Body of pancreas (tissue), 4 donors: ENCODE results near the gene THAP9. TPM values are rescaled to one million over a fixed set of nuclear protein-coding genes. Genes with fewer than 3 reads are reported as not detected.

Source experiments
- ATAC-seq: fragments of 150-250 bp; one replicate; pipeline ENCODE4 v1.9.1; 2016
- DNase-seq, 4 donors: peaks; one replicate each; pipeline ENCODE4 v3.0.0-alpha.2; 2019
- H3K27ac ChIP-seq, 4 donors: fragments of 200-600 bp; sonication (generic); 1 replicate in 3 of 4; 2 replicates in 1 of 4; pipeline versions ENCODE4 v1.5.1 to v1.6.1; 2016 to 2019; ENCODE audit warnings: mild to moderate bottlenecking in 1 of 4, mixed read lengths in 1 of 4, moderate library complexity in 1 of 4
- H3K27me3 ChIP-seq, 2 donors: fragments of 200-600 bp; sonication (generic); one replicate each; pipeline ENCODE4 v1.6.0; 2016; ENCODE audit warnings: mild to moderate bottlenecking in 1 of 2
- H3K36me3 ChIP-seq, 2 donors: fragments of 200-600 bp; sonication (generic); replicated peaks in 1 of 2; 2 replicates each; pipeline ENCODE4 v1.5.1; 2016; ENCODE audit warnings: low read depth in 2 of 2; ENCODE audit not compliant: insufficient read depth in 1 of 2
- H3K4me1 ChIP-seq: fragments of 200-600 bp; sonication (generic); one replicate; pipeline ENCODE4 v1.6.0; 2016
- H3K4me3 ChIP-seq, 2 donors: fragments of 200-600 bp; sonication (generic); 1 replicate in 1 of 2; 2 replicates in 1 of 2; pipeline ENCODE4 v1.5.1; 2016 to 2019
- H3K9me3 ChIP-seq, 3 donors: fragments of 200-600 bp; sonication (generic); 1 replicate in 2 of 3; 2 replicates in 1 of 3; pipeline ENCODE4 v1.5.1; 2016
- POLR2A ChIP-seq, 3 donors: fragments of 450-650 bp; IDR thresholded peaks; one replicate each; pipeline ENCODE4 v1.6.1; 2016; ENCODE audit warnings: antibody characterized with exemption in 3 of 3, mild to moderate bottlenecking in 2 of 3
- WGBS, 2 donors: methylation state at CpG; one replicate each; pipeline ENCODE4 v1.1.5; 2017; 5-methylcytosine and 5-hydroxymethylcytosine counted together
- intact Hi-C: fragments of 100-400 bp; cut with DNase I; formaldehyde crosslinking; loops from one replicate; pipeline ENCODE4 v1.15.1; 2023
- total RNA-seq, 2 donors: library from RNA; depleted of rRNA; stranded (reverse); fragments of >200 nt; gene quantifications; one replicate each; pipeline ENCODE4 v1.1.0, GENCODE V29; 2016
- TF ChIP-seq, protein P1 (sequence below), 7 experiments: fragments of 450-650 bp in 4 of 7; fragments of 200-600 bp in 3 of 7; sonication (generic) in 3 of 7; IDR thresholded peaks; one replicate each; pipeline ENCODE4 v1.5.1; 2016 to 2019; ENCODE audit warnings: antibody characterized with exemption in 7 of 7

THAP9 gene
- total RNA-seq, 2 donors from 2014 or later: 0.33 to 3.9 TPM

DNA sequence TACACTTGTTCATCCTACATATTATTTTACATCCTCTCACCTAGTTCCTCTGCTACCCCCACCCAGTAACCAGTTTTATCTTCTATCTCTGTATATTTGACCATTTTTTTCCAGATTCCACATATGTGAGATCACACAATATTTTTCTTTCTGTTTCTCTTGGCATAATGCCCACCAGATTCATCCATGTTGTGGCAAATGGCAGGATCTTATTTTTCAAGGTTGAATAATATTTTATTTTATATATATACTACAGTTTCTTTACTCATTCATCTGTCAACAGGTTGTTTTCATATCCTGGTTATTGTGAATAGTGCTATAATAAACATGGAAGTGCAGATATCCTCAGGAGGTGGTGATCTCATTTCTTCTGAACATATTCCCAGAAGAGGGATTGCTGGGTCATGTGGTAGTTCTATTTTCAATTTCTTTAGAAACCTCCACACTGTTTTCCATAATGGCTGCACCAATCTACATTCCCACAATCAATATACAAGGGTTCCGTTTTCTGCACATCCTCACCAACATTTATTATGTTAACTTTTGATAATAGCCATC is 48.2 kb downstream of the THAP9 start:
- H3K36me3 ChIP-seq: no peaks in the 10 kb centered on the region
- WGBS, 2 donors: 100% methylated on average over 1 of the region's 1 CpG

DNA sequence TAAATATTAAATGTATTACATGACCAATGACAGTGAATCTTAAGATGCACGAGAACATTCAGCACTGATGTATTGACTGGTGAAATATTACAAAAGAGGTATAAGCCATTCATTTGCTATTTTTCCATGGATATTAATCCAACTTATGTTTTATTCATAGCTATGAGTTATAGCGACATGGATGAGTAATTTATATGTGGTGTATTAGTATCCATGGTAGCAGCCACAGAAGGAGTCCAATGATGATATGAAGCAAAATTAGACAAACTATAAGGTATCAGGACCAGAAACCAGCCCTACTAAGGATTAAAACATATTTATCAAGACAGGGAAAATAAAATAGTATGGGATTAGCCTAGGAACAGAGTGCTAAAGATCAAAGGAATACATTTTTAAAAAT is 50.7 kb downstream of the THAP9 start:
- H3K4me3 ChIP-seq: no peak overlapping the region
- H3K4me1 ChIP-seq: no peaks in the 10 kb centered on the region
- H3K36me3 ChIP-seq: no peaks in the 10 kb centered on the region
- WGBS, 2 donors: 97% methylated on average over 2 of the region's 2 CpGs
- no peak for TF ChIP-seq POLR2A (IDR thresholded peaks at IDR 0.05)
- TF ChIP-seq, protein P1, sequence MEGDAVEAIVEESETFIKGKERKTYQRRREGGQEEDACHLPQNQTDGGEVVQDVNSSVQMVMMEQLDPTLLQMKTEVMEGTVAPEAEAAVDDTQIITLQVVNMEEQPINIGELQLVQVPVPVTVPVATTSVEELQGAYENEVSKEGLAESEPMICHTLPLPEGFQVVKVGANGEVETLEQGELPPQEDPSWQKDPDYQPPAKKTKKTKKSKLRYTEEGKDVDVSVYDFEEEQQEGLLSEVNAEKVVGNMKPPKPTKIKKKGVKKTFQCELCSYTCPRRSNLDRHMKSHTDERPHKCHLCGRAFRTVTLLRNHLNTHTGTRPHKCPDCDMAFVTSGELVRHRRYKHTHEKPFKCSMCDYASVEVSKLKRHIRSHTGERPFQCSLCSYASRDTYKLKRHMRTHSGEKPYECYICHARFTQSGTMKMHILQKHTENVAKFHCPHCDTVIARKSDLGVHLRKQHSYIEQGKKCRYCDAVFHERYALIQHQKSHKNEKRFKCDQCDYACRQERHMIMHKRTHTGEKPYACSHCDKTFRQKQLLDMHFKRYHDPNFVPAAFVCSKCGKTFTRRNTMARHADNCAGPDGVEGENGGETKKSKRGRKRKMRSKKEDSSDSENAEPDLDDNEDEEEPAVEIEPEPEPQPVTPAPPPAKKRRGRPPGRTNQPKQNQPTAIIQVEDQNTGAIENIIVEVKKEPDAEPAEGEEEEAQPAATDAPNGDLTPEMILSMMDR (IDR thresholded peaks at IDR 0.05): no peak
- no peak for DNase-seq
- intact Hi-C loops: no loop called here
- H3K9me3 ChIP-seq: no peaks in the 10 kb centered on the region
- no peak overlapping the region for H3K27ac ChIP-seq
- H3K27me3 ChIP-seq: no peaks in the 10 kb centered on the region
- no peak for ATAC-seq

More for the DNA sequence above, 48.2 kb downstream of the THAP9 start:
- ATAC-seq (no peak), DNase-seq (no peak)
- Histone ChIP-seq H3K27me3 (no peaks in the 10 kb centered on the region), H3K4me3 (no peak overlapping the region), H3K4me1 (no peaks in the 10 kb centered on the region), H3K27ac (no peak overlapping the region), H3K9me3 (no peaks in the 10 kb centered on the region)
- TF ChIP-seq POLR2A (IDR thresholded peaks at IDR 0.05): no peak
- TF ChIP-seq, protein P1 (IDR thresholded peaks at IDR 0.05): no peak
- intact Hi-C loops: no loop called here

DNA sequence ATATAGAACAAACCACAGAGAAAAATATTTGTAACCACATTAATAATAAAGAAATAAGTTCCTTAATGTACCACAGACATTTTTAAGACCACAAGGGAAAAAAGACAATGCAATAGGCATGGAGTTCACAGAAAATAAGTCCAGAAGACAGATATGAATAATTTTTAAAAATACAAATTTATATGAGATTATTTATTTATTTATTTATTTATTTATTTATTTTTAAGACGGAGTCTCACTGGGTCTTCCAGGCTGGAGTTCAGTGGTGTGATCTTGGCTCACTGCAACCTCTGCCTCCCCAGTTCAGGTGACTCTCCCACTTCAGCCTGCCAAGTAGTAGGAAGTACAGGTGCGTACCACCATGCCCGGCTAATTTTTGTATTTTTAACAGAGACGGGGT is 53.7 kb downstream of the THAP9 start:
- 94 to 98% methylated on average over 4 of the region's 4 CpGs for WGBS, 2 donors
- intact Hi-C loops: no loop called here
- no peak for ATAC-seq

DNA sequence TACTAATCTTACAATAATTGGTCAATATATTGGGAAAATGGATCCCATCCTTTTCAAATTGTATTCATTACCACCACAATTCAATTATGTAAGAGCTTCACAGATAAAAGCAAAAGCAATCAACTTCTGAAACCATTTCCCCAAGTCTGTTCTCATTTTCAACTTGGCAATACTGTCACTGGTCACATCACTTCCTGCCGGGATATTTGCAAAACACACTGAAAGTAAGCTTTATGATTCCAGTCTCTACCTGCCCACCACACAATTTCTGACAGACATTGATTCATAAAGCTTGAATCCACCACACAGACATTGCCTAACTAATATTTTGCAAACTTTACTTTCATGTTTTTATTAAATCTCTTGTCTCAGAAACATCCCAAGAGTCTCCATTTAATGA is 56.5 kb downstream of the THAP9 start:
- ATAC-seq: no peak
- Histone ChIP-seq H3K9me3 (no peaks in the 10 kb centered on the region), H3K27me3 (no peaks in the 10 kb centered on the region), H3K36me3 (no peaks in the 10 kb centered on the region), H3K4me3 (no peak overlapping the region), H3K27ac (no peak overlapping the region), H3K4me1 (no peaks in the 10 kb centered on the region)
- no peak for DNase-seq
- intact Hi-C loops: no loop called here
- TF ChIP-seq, protein P1 (IDR thresholded peaks at IDR 0.05): no peak
- no peak for TF ChIP-seq POLR2A (IDR thresholded peaks at IDR 0.05)
- WGBS, 2 donors: 91 to 94% methylated on average over 1 of the region's 1 CpG

More for the DNA sequence above, 53.7 kb downstream of the THAP9 start:
- TF ChIP-seq, protein P1 (IDR thresholded peaks at IDR 0.05): no peak
- TF ChIP-seq POLR2A (IDR thresholded peaks at IDR 0.05): no peak
- Histone ChIP-seq H3K4me3 (no peak overlapping the region), H3K27ac (no peak overlapping the region), H3K27me3 (no peaks in the 10 kb centered on the region), H3K36me3 (no peaks in the 10 kb centered on the region), H3K4me1 (no peaks in the 10 kb centered on the region), H3K9me3 (no peaks in the 10 kb centered on the region)
- DNase-seq: no peak

DNA sequence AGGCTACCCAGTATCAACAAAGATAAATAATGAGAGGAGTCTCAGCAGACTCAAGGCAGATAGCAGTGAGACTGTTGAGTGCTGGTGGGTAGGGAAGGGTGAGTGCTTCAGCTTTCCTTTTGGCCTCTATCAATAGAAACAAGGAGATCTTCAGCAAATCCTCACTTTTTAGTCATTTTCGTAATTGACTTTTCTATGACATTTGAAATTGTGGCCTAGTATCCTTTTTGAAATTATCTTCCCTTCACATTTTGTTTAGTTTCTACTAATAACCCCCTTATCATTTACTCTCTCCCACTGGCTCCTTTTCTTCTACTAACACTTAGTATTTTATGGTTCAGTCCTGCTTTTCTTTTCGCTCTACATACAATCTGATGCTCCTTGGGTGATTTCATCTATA is 65.2 kb downstream of the THAP9 start:
- no peaks in the 10 kb centered on the region for H3K9me3 ChIP-seq
- WGBS, 2 donors: 93 to 98% methylated on average over 2 of the region's 2 CpGs
- H3K4me1 ChIP-seq: no peaks in the 10 kb centered on the region
- H3K27me3 ChIP-seq: no peaks in the 10 kb centered on the region
- ATAC-seq (no peak), DNase-seq (no peak)
- TF ChIP-seq, protein P1 (IDR thresholded peaks at IDR 0.05): no peak
- TF ChIP-seq POLR2A (IDR thresholded peaks at IDR 0.05): no peak
- no peaks in the 10 kb centered on the region for H3K36me3 ChIP-seq
- no peak overlapping the region for H3K27ac ChIP-seq
- intact Hi-C loops: no loop called here
- H3K4me3 ChIP-seq: no peak overlapping the region
